IMR-90 (cell line): ENCODE data around the gene ROBO4. TPM values are rescaled to one million over a fixed set of nuclear protein-coding genes. Genes with fewer than 3 reads are reported as not detected.

ENCODE experiments used
- BHLHE40 ChIP-seq: fragments of 150-350 bp; IDR thresholded peaks from 2 replicates; pipeline ENCODE4 v1.6.1; 2016; ENCODE audit warnings: mild to moderate bottlenecking, low read depth, low read length
- CEBPB ChIP-seq: IDR thresholded peaks from 2 replicates; pipeline ENCODE4 v1.6.1; 2012; ENCODE audit warnings: low read depth, low read length, improper control_type of control experiment
- NFE2L2 ChIP-seq: fragments of 150-350 bp; IDR thresholded peaks from 2 replicates; pipeline ENCODE4 v1.6.1; 2016; ENCODE audit warnings: low read depth, mild to moderate bottlenecking, low read length
- POLR2A ChIP-seq: IDR thresholded peaks from 2 replicates; pipeline ENCODE4 v1.6.1; 2012; ENCODE audit warnings: mild to moderate bottlenecking, low read depth, low read length
- polyA plus RNA-seq, 3 experiments: library from polyadenylated mRNA; depleted of rRNA; stranded (reverse); fragments of >200 nt; gene quantifications; 2 replicates each; pipeline ENCODE4 v1.2.3, GENCODE V29; 2012; ENCODE audit warnings: low replicate concordance in 1 of 3
- total RNA-seq: library from RNA; depleted of rRNA; stranded (reverse); fragments of >200 nt; gene quantifications from 2 replicates; pipeline ENCODE4 v1.2.3, GENCODE V29; 2012

Gene ROBO4
- total and polyA plus RNA-seq, 2 of the 4 experiments (the other 2 are of a cell fraction) = 0.72 to 0.82 TPM

- TF ChIP-seq BHLHE40 = no peak
- TF ChIP-seq NFE2L2 = no peak
- TF ChIP-seq CEBPB = no peak
- no peak for TF ChIP-seq POLR2A
These were observed 38.2 kb upstream of the ROBO4 start, which contains the start of gene HEPACAM (continued) for GRCh38 chr11:124935548-124936514.
